Aortic smooth muscle cell (primary cell): Measurements from ENCODE around the gene NAGS. TPM values are rescaled to one million over a fixed set of nuclear protein-coding genes. Genes with fewer than 3 reads are reported as not detected.

Source experiments
- total RNA-seq: library from RNA; depleted of rRNA; stranded (reverse); fragments of >200 nt; gene quantifications from 2 replicates; pipeline ENCODE4 v1.2.3, GENCODE V29; 2014

Gene NAGS
- total RNA-seq: 0.93 and 1.3 TPM in 2 replicates

GRCh38 chr17:44004077-44004760 lies at the start of gene NAGS:
NAGS (plus strand) TSS chr17:44004622; CDS start chr17:44004664, 42 bp downstream.

GRCh38 chr17:44014437-44015172 lies 10.2 kb downstream of the NAGS start, which contains the start of gene TMEM101:
TMEM101 (minus strand) TSS chr17:44014963; CDS start chr17:44014952, 11 bp downstream.

Other genes with a start within 250 kb of the NAGS start
- 0.13 and 3.4 TPM in 2 replicates for gene SOST, start 245.8 kb upstream of the NAGS start, total RNA-seq
- 49.3 and 51.0 TPM in 2 replicates for gene DUSP3, start 225.6 kb upstream of the NAGS start, total RNA-seq
- under 0.01 TPM in 2 replicates for gene CFAP97D1, start 224.2 kb upstream of the NAGS start, total RNA-seq
- gene MPP3, start 171.5 kb upstream of the NAGS start, total RNA-seq: 6.7 and 6.8 TPM in 2 replicates
- gene CD300LG, start 157.4 kb upstream of the NAGS start, total RNA-seq: not detected in 2 replicates
- 2.0 and 2.3 TPM in 2 replicates for gene MPP2, start 97.1 kb upstream of the NAGS start, total RNA-seq
- not detected in 2 replicates for gene PPY, start 62.1 kb upstream of the NAGS start, total RNA-seq
- gene PYY, start 50.7 kb upstream of the NAGS start, total RNA-seq: not detected in 2 replicates
- gene TMEM101, start 10.3 kb downstream of the NAGS start, total RNA-seq: 63.7 and 71.7 TPM in 2 replicates
- 22.7 and 25.5 TPM in 2 replicates for gene LSM12, start 62.0 kb downstream of the NAGS start, total RNA-seq
- 18.0 and 24.6 TPM in 2 replicates for gene G6PC3, start 66.1 kb downstream of the NAGS start, total RNA-seq
- gene HDAC5, start 119.0 kb downstream of the NAGS start, total RNA-seq: 51.0 and 88.3 TPM in 2 replicates
- gene HROB, start 137.3 kb downstream of the NAGS start, total RNA-seq: 1.1 and 2.2 TPM in 2 replicates
- 0.13 and 0.44 TPM in 2 replicates for gene ASB16, start 166.1 kb downstream of the NAGS start, total RNA-seq
- gene TMUB2, start 182.3 kb downstream of the NAGS start, total RNA-seq: 23.5 and 25.2 TPM in 2 replicates
- 31.8 and 32.4 TPM in 2 replicates for gene ATXN7L3, start 195.3 kb downstream of the NAGS start, total RNA-seq
- 58.3 and 62.9 TPM in 2 replicates for gene UBTF, start 215.1 kb downstream of the NAGS start, total RNA-seq